H9 (cell line): Measurements from ENCODE around the gene CD68. TPM values are rescaled to one million over a fixed set of nuclear protein-coding genes. Genes with fewer than 3 reads are reported as not detected.

Source experiments
- DNase-seq: peaks from one replicate; pipeline ENCODE4 v3.0.0-alpha.2; 2017
- H2AFZ ChIP-seq: one replicate; pipeline ENCODE4 v1.6.1; 2013; ENCODE audit warnings: mild to moderate bottlenecking, low read length, control low read depth, moderate library complexity
- H2AK5ac ChIP-seq: 2 replicates; pipeline ENCODE4 v1.6.1; 2013; ENCODE audit warnings: low read length, control low read depth, mixed read lengths; ENCODE audit not compliant: insufficient read length
- H2BK120ac ChIP-seq: one replicate; pipeline ENCODE4 v1.6.1; 2013; ENCODE audit warnings: low read depth, mild to moderate bottlenecking, low read length, control low read depth, inconsistent platforms; ENCODE audit not compliant: poor library complexity, severe bottlenecking
- H2BK12ac ChIP-seq: 2 replicates; pipeline ENCODE4 v1.6.1; 2013; ENCODE audit warnings: low read length, control low read depth, mixed read lengths, low read depth; ENCODE audit not compliant: insufficient read length
- H2BK15ac ChIP-seq: 2 replicates; pipeline ENCODE4 v1.6.1; 2013; ENCODE audit warnings: low read depth, low read length, control low read depth
- H2BK20ac ChIP-seq: one replicate; pipeline ENCODE4 v1.6.1; 2013; ENCODE audit warnings: low read depth, mild to moderate bottlenecking, low read length, control low read depth, inconsistent platforms; ENCODE audit not compliant: poor library complexity, severe bottlenecking
- H2BK5ac ChIP-seq: 2 replicates; pipeline ENCODE4 v1.6.1; 2013; ENCODE audit warnings: low read length, control low read depth, mixed read lengths; ENCODE audit not compliant: insufficient read length
- H3K14ac ChIP-seq: 2 replicates; pipeline ENCODE4 v1.6.1; 2013; ENCODE audit warnings: low read length, control low read depth; ENCODE audit not compliant: insufficient read depth
- H3K18ac ChIP-seq: 2 replicates; pipeline ENCODE4 v1.6.1; 2013; ENCODE audit warnings: low read depth, mild to moderate bottlenecking, mixed read lengths, low read length, control low read depth; ENCODE audit not compliant: insufficient read length
- H3K23ac ChIP-seq: 2 replicates; pipeline ENCODE4 v1.6.1; 2013; ENCODE audit warnings: low read length, control low read depth, mixed read lengths, low read depth; ENCODE audit not compliant: insufficient read length
- H3K23me2 ChIP-seq: 2 replicates; pipeline ENCODE4 v1.6.1; 2013; ENCODE audit warnings: low read depth, mild to moderate bottlenecking, mixed read lengths, low read length, control low read depth; ENCODE audit not compliant: insufficient read length, poor library complexity, severe bottlenecking
- H3K27ac ChIP-seq: 2 replicates; pipeline ENCODE4 v1.5.1; 2013; ENCODE audit warnings: low read length, control low read depth, mixed read lengths, low read depth; ENCODE audit not compliant: insufficient read length
- H3K27me3 ChIP-seq: 2 replicates; pipeline ENCODE4 v1.6.1; 2013; ENCODE audit warnings: low read length, control low read depth, inconsistent platforms; ENCODE audit not compliant: insufficient read depth
- H3K4ac ChIP-seq: 2 replicates; pipeline ENCODE4 v1.6.1; 2013; ENCODE audit warnings: low read depth, mild to moderate bottlenecking, control low read depth, inconsistent platforms, low read length, moderate library complexity
- H3K4me1 ChIP-seq: 2 replicates; pipeline ENCODE4 v1.6.1; 2013; ENCODE audit warnings: low read length, control low read depth, inconsistent platforms; ENCODE audit not compliant: insufficient read depth
- H3K4me2 ChIP-seq: 2 replicates; pipeline ENCODE4 v1.6.1; 2013; ENCODE audit warnings: low read length, control low read depth, mixed read lengths; ENCODE audit not compliant: insufficient read length, insufficient read depth
- H3K56ac ChIP-seq: 2 replicates; pipeline ENCODE4 v1.6.1; 2013; ENCODE audit warnings: low read depth, mild to moderate bottlenecking, mixed read lengths, low read length, control low read depth; ENCODE audit not compliant: insufficient read length
- H3K79me1 ChIP-seq: 2 replicates; pipeline ENCODE4 v1.6.1; 2013; ENCODE audit warnings: low read depth, mild to moderate bottlenecking, moderate library complexity, low read length, control low read depth, inconsistent platforms; ENCODE audit not compliant: insufficient read depth, poor library complexity, severe bottlenecking
- H3K79me2 ChIP-seq: 2 replicates; pipeline ENCODE4 v1.6.1; 2013; ENCODE audit warnings: low read length, control low read depth, inconsistent platforms; ENCODE audit not compliant: insufficient read depth
- H3K9ac ChIP-seq: 2 replicates; pipeline ENCODE4 v1.6.1; 2013; ENCODE audit warnings: low read length, control low read depth, mixed read lengths; ENCODE audit not compliant: insufficient read length; ENCODE audit errors: extremely low read depth
- H3K9me3 ChIP-seq: one replicate; pipeline ENCODE4 v1.6.1; 2013; ENCODE audit warnings: low read depth, low read length, inconsistent platforms; ENCODE audit not compliant: control insufficient read depth
- H3T11ph ChIP-seq: one replicate; pipeline ENCODE4 v1.6.1; 2013; ENCODE audit warnings: mild to moderate bottlenecking, low read length, control low read depth, inconsistent platforms
- H4K20me1 ChIP-seq: one replicate; pipeline ENCODE4 v1.6.1; 2013; ENCODE audit not compliant: control insufficient read depth, insufficient read length, insufficient read depth
- H4K5ac ChIP-seq: 2 replicates; pipeline ENCODE4 v1.6.1; 2013; ENCODE audit warnings: low read depth, mild to moderate bottlenecking, mixed read lengths, low read length, control low read depth; ENCODE audit not compliant: insufficient read length
- H4K8ac ChIP-seq: replicated peaks from 2 replicates; pipeline ENCODE4 v1.6.1; 2013; ENCODE audit warnings: low read length, control low read depth, mixed read lengths, low read depth; ENCODE audit not compliant: insufficient read length
- H4K91ac ChIP-seq: 2 replicates; pipeline ENCODE4 v1.6.1; 2013; ENCODE audit warnings: low read depth, mild to moderate bottlenecking, moderate library complexity, mixed read lengths, low read length, control low read depth; ENCODE audit not compliant: insufficient read length
- H3K27ac Mint-ChIP-seq, 3 experiments: 2 replicates in 2 of 3; 3 replicates in 1 of 3; pipeline ENCODE4 v1.8.0; 2020 to 2021; ENCODE audit warnings: mixed read lengths in 3 of 3, mild to moderate bottlenecking in 1 of 3, moderate library complexity in 1 of 3
- H3K27me3 Mint-ChIP-seq: 2 replicates; pipeline ENCODE4 v1.8.0; 2021; ENCODE audit warnings: low read depth, mild to moderate bottlenecking, moderate library complexity, mixed read lengths
- H3K36me3 Mint-ChIP-seq, 3 experiments: 2 replicates in 2 of 3; 3 replicates in 1 of 3; pipeline ENCODE4 v1.8.0; 2020 to 2021; ENCODE audit warnings: low read depth in 3 of 3, mixed read lengths in 3 of 3; ENCODE audit not compliant: insufficient read depth in 1 of 3
- H3K4me1 Mint-ChIP-seq, 2 experiments: 2 replicates each; pipeline ENCODE4 v1.8.0; 2020; ENCODE audit warnings: mixed read lengths in 2 of 2
- H3K4me3 Mint-ChIP-seq, 2 experiments: 2 replicates in 1 of 2; 3 replicates in 1 of 2; pipeline ENCODE4 v1.8.0; 2020 to 2021; ENCODE audit warnings: mild to moderate bottlenecking in 2 of 2, mixed read lengths in 2 of 2, moderate library complexity in 1 of 2
- H3K9me3 Mint-ChIP-seq, 2 experiments: 2 replicates in 1 of 2; 3 replicates in 1 of 2; pipeline ENCODE4 v1.8.0; 2020; ENCODE audit warnings: mild to moderate bottlenecking in 2 of 2, mixed read lengths in 2 of 2, moderate library complexity in 1 of 2
- WGBS: extraction: QIAGEN DNeasy Blood & Tissue Kit; methylation state at CpG from one replicate; pipeline ENCODE4 v1.1.7; 2013; ENCODE audit warnings: missing lambda C conversion rate, low lambda C conversion rate, mixed read lengths; ENCODE audit not compliant: insufficient read length; ENCODE audit errors: extremely low coverage; 5-methylcytosine and 5-hydroxymethylcytosine counted together
- total RNA-seq: library from RNA; stranded (reverse); gene quantifications from 2 replicates; pipeline ENCODE4 v1.2.1, GENCODE V29; 2021
- TF ChIP-seq, protein P1 (sequence below): fragments of 200-600 bp; sonication (generic); conservative IDR thresholded peaks from 3 replicates; pipeline ENCODE4 v1.8.0; 2021; ENCODE audit warnings: antibody characterized with exemption, mild to moderate bottlenecking

CD68 gene
- total RNA-seq, 1 experiment from 2014 or later, result 0.42 TPM

DNA sequence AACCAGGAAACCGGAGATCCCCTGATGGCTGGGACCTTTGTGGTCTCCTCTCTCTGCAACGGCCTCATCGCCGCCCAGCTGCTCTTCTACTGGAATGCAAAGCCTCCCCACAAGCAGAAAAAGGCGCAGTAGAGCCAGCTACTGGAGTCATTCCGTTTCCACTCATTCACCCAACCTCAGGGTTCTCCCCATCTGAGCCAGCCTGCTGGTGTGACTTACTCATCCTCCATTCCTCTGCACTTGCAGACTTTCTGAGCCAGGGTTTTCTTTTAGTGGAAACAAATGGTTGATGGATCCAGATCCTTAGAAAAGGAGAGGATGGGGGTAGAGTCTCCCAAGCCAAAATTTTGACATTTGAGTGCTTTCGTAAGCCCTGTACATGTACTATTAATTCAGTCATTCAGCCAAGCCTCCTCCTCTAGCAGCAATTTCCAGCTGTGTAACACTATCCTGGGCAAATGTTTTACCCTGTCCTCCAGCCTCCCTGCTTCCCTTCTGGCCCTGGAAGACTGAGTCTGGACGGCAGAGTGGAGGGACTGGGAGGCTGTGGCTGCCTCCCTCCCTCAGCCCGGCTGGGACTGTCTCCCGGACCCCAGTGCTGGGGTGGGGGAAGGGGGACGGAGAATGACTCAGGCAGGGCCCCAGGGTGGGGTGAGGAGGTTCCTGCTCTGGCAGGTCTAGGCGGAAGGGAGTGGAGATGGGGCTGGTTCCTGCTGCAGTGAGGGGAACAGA lies 8.1 kb downstream of the CD68 start:
- peaks cover 13% of the 10 kb centered on the region for H3K23me2 ChIP-seq
- H2AFZ ChIP-seq, result no peak overlapping the region
- H4K20me1 ChIP-seq, result no peaks in the 10 kb centered on the region
- no peaks in the 10 kb centered on the region for H3K27me3 ChIP-seq
- H3K23ac ChIP-seq, result no peak overlapping the region
- H2BK15ac ChIP-seq, result no peak overlapping the region
- no peak overlapping the region for H3K9ac ChIP-seq
- H3K4me2 ChIP-seq, result no peak overlapping the region
- no peaks in the 10 kb centered on the region for H3K9me3 ChIP-seq
- Mint-ChIP-seq H3K9me3 (peaks cover 0 to 3% of the 10 kb centered on the region in 2 experiments; a peak in 1 of 5 replicates), H3K36me3 (peaks cover 13 to 46% (median 37%) of the 10 kb centered on the region in 3 experiments; a peak in 6 of 7 replicates), H3K27ac (peak overlapping the region in 1 of 3 experiments; percentile 46; a peak in 2 of 7 replicates), H3K4me3 (no peak overlapping the region; a peak in 1 of 5 replicates), H3K4me1 (peaks cover 27 to 58% of the 10 kb centered on the region in 2 experiments), H3K27me3 (no peaks in the 10 kb centered on the region; the same call in 1 of the 2 replicates)
- TF ChIP-seq, protein P1, sequence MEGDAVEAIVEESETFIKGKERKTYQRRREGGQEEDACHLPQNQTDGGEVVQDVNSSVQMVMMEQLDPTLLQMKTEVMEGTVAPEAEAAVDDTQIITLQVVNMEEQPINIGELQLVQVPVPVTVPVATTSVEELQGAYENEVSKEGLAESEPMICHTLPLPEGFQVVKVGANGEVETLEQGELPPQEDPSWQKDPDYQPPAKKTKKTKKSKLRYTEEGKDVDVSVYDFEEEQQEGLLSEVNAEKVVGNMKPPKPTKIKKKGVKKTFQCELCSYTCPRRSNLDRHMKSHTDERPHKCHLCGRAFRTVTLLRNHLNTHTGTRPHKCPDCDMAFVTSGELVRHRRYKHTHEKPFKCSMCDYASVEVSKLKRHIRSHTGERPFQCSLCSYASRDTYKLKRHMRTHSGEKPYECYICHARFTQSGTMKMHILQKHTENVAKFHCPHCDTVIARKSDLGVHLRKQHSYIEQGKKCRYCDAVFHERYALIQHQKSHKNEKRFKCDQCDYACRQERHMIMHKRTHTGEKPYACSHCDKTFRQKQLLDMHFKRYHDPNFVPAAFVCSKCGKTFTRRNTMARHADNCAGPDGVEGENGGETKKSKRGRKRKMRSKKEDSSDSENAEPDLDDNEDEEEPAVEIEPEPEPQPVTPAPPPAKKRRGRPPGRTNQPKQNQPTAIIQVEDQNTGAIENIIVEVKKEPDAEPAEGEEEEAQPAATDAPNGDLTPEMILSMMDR, result no peak
- H2BK12ac ChIP-seq, result no peak overlapping the region
- no CpG with 5 or more reads among the region's 12 CpGs for WGBS
- no peak overlapping the region for H2AK5ac ChIP-seq
- H2BK120ac ChIP-seq, result no peak overlapping the region
- H3K4ac ChIP-seq, result no peak overlapping the region
- no peaks in the 10 kb centered on the region for H3K79me2 ChIP-seq
- H3K27ac ChIP-seq, result no peak overlapping the region
- H3K79me1 ChIP-seq, result no peaks in the 10 kb centered on the region
- no peak overlapping the region for H4K8ac ChIP-seq
- no peaks in the 10 kb centered on the region; the same call in 1 of the 2 replicates for H3K4me1 ChIP-seq
- H3K14ac ChIP-seq, result no peak overlapping the region
- no peak overlapping the region for H4K5ac ChIP-seq
- no peak overlapping the region for H3K56ac ChIP-seq
- H4K91ac ChIP-seq, result no peak overlapping the region
- H2BK20ac ChIP-seq, result no peak overlapping the region
- H2BK5ac ChIP-seq, result no peak overlapping the region
- no peak overlapping the region for H3T11ph ChIP-seq
- no peak for DNase-seq
- H3K18ac ChIP-seq, result no peak overlapping the region
